Trophoblast cell (in vitro differentiated cells and primary cell): ENCODE results near the gene NSF.
"Not testable (repeated sequence)": the region's sequence is repeated elsewhere in the genome, so short reads cannot be mapped to it uniquely, and the experiment has no call there.

Experiments
- DNase-seq, 2 donors: peaks; one replicate each; pipeline ENCODE4 v3.0.0-alpha.2; 2016
- H2AFZ ChIP-seq: 2 replicates; pipeline ENCODE4 v1.6.1; 2013; ENCODE audit warnings: low read length, moderate library complexity, mild to moderate bottlenecking; ENCODE audit not compliant: insufficient read depth, poor library complexity
- H2AK5ac ChIP-seq: 2 replicates; pipeline ENCODE4 v1.6.1; 2013; ENCODE audit warnings: mild to moderate bottlenecking, low read length
- H2BK120ac ChIP-seq: 2 replicates; pipeline ENCODE4 v1.6.1; 2013; ENCODE audit warnings: low read length, mild to moderate bottlenecking, moderate library complexity; ENCODE audit not compliant: insufficient read depth, poor library complexity
- H2BK12ac ChIP-seq: 2 replicates; pipeline ENCODE4 v1.6.1; 2013; ENCODE audit warnings: mild to moderate bottlenecking, low read length, moderate library complexity
- H2BK5ac ChIP-seq: 2 replicates; pipeline ENCODE4 v1.6.1; 2013; ENCODE audit warnings: low read length, low read depth, moderate library complexity, mild to moderate bottlenecking; ENCODE audit not compliant: poor library complexity
- H3K14ac ChIP-seq: 2 replicates; pipeline ENCODE4 v1.6.1; 2013; ENCODE audit warnings: mild to moderate bottlenecking, low read length
- H3K18ac ChIP-seq: 2 replicates; pipeline ENCODE4 v1.6.1; 2013; ENCODE audit warnings: mild to moderate bottlenecking, low read length
- H3K23ac ChIP-seq: 2 replicates; pipeline ENCODE4 v1.6.1; 2013; ENCODE audit warnings: low read length
- H3K27ac ChIP-seq: 2 replicates; pipeline ENCODE4 v1.5.1; 2013; ENCODE audit warnings: low read depth, mild to moderate bottlenecking, inconsistent platforms, low read length, moderate library complexity
- H3K27me3 ChIP-seq: 2 replicates; pipeline ENCODE4 v1.6.1; 2013; ENCODE audit warnings: inconsistent platforms, mild to moderate bottlenecking, low read length, moderate library complexity; ENCODE audit not compliant: insufficient read depth
- H3K36me3 ChIP-seq, 2 experiments: 1 replicate in 1 of 2; 2 replicates in 1 of 2; pipeline ENCODE4 v1.6.1; 2013; ENCODE audit warnings: low read length in 2 of 2, mild to moderate bottlenecking in 2 of 2, moderate library complexity in 1 of 2; ENCODE audit not compliant: insufficient read depth in 2 of 2, control insufficient read depth in 1 of 2
- H3K4ac ChIP-seq: 2 replicates; pipeline ENCODE4 v1.6.1; 2013; ENCODE audit warnings: low read depth, mild to moderate bottlenecking, low read length, moderate library complexity
- H3K4me1 ChIP-seq, 2 experiments: 1 replicate in 1 of 2; 2 replicates in 1 of 2; pipeline ENCODE4 v1.6.1; 2013; ENCODE audit warnings: low read length in 2 of 2, mild to moderate bottlenecking in 2 of 2, moderate library complexity in 1 of 2; ENCODE audit not compliant: insufficient read depth in 2 of 2, control insufficient read depth in 1 of 2
- H3K4me2 ChIP-seq: 2 replicates; pipeline ENCODE4 v1.6.1; 2013; ENCODE audit warnings: inconsistent platforms, mild to moderate bottlenecking, low read length, moderate library complexity
- H3K4me3 ChIP-seq: 2 replicates; pipeline ENCODE4 v1.5.1; 2013; ENCODE audit warnings: mild to moderate bottlenecking, low read depth, low read length, inconsistent platforms
- H3K79me1 ChIP-seq: one replicate; pipeline ENCODE4 v1.6.1; 2013; ENCODE audit warnings: low read length
- H3K79me2 ChIP-seq: 2 replicates; pipeline ENCODE4 v1.6.1; 2013; ENCODE audit warnings: low read length, mild to moderate bottlenecking; ENCODE audit not compliant: control insufficient read depth, insufficient read depth, poor library complexity
- H3K9ac ChIP-seq: 2 replicates; pipeline ENCODE4 v1.6.1; 2013; ENCODE audit warnings: mild to moderate bottlenecking, low read length
- H3K9me3 ChIP-seq: 2 replicates; pipeline ENCODE4 v1.6.1; 2013; ENCODE audit warnings: low read depth, mild to moderate bottlenecking, control low read depth, inconsistent platforms, low read length; ENCODE audit not compliant: insufficient read depth
- H4K12ac ChIP-seq: 2 replicates; pipeline ENCODE4 v1.6.1; 2013; ENCODE audit warnings: low read depth, mild to moderate bottlenecking, low read length, moderate library complexity
- H4K8ac ChIP-seq: 2 replicates; pipeline ENCODE4 v1.6.1; 2013; ENCODE audit warnings: low read depth, mild to moderate bottlenecking, low read length, moderate library complexity
- H4K91ac ChIP-seq: one replicate; pipeline ENCODE4 v1.6.1; 2013; ENCODE audit warnings: low read depth, mild to moderate bottlenecking, low read length, moderate library complexity
- WGBS: extraction: QIAGEN DNeasy Blood & Tissue Kit; methylation state at CpG from one replicate; pipeline ENCODE4 v1.1.7; 2013; ENCODE audit warnings: missing lambda C conversion rate; ENCODE audit not compliant: insufficient read length, insufficient coverage; ENCODE audit errors: extremely low coverage; 5-methylcytosine and 5-hydroxymethylcytosine counted together

NSF gene

GRCh38 chr17:46665969-46666368 is 75.5 kb downstream of the NSF start:
- not testable (repeated sequence) for H3K79me2 ChIP-seq, H2BK12ac ChIP-seq, H3K79me1 ChIP-seq, H2AFZ ChIP-seq, H3K9me3 ChIP-seq, H3K4me1 ChIP-seq, H3K27ac ChIP-seq, H3K9ac ChIP-seq, H4K91ac ChIP-seq, H3K4ac ChIP-seq, H3K36me3 ChIP-seq, H3K27me3 ChIP-seq, H3K18ac ChIP-seq, H3K23ac ChIP-seq, H2BK5ac ChIP-seq, H3K4me3 ChIP-seq, DNase-seq, H3K4me2 ChIP-seq, H2BK120ac ChIP-seq, H4K8ac ChIP-seq, H2AK5ac ChIP-seq, H3K14ac ChIP-seq, H4K12ac ChIP-seq
- no CpG with 5 or more reads among the region's 5 CpGs for WGBS

- H3K79me2 ChIP-seq, H3K79me1 ChIP-seq, H3K4me2 ChIP-seq, H2AK5ac ChIP-seq, H3K4ac ChIP-seq, H2BK5ac ChIP-seq, H3K18ac ChIP-seq, H4K91ac ChIP-seq, H3K9me3 ChIP-seq, DNase-seq, H3K27ac ChIP-seq, H3K23ac ChIP-seq, H3K4me1 ChIP-seq, H4K8ac ChIP-seq, H2BK120ac ChIP-seq, H2BK12ac ChIP-seq, H2AFZ ChIP-seq, H3K14ac ChIP-seq, H3K27me3 ChIP-seq, H4K12ac ChIP-seq, H3K9ac ChIP-seq, H3K4me3 ChIP-seq, H3K36me3 ChIP-seq: not testable (repeated sequence)
- no CpG with 5 or more reads among the region's 4 CpGs for WGBS
Observed at GRCh38 chr17:46670789-46671188, 80.3 kb downstream of the NSF start.

- H3K4me2 ChIP-seq, H4K12ac ChIP-seq, H3K4me3 ChIP-seq, H3K36me3 ChIP-seq, H2AK5ac ChIP-seq, H3K27ac ChIP-seq, DNase-seq, H3K79me2 ChIP-seq, H2BK120ac ChIP-seq, H3K23ac ChIP-seq, H4K91ac ChIP-seq, H2AFZ ChIP-seq, H3K14ac ChIP-seq, H2BK12ac ChIP-seq, H3K9ac ChIP-seq, H3K27me3 ChIP-seq, H2BK5ac ChIP-seq, H4K8ac ChIP-seq, H3K18ac ChIP-seq, H3K4ac ChIP-seq, H3K4me1 ChIP-seq, H3K79me1 ChIP-seq, H3K9me3 ChIP-seq: not testable (repeated sequence)
- no CpG with 5 or more reads among the region's 2 CpGs for WGBS
Observed at GRCh38 chr17:46672777-46673176, 82.3 kb downstream of the NSF start.

GRCh38 chr17:46677819-46678218 is 87.3 kb downstream of the NSF start:
- H3K9ac ChIP-seq, H2BK12ac ChIP-seq, H3K4me3 ChIP-seq, H3K27ac ChIP-seq, H3K23ac ChIP-seq, DNase-seq, H3K18ac ChIP-seq, H2BK120ac ChIP-seq, H3K36me3 ChIP-seq, H2BK5ac ChIP-seq, H3K79me1 ChIP-seq, H2AFZ ChIP-seq, H3K14ac ChIP-seq, H3K4me1 ChIP-seq, H4K12ac ChIP-seq, H3K79me2 ChIP-seq, H4K91ac ChIP-seq, H3K4ac ChIP-seq, H2AK5ac ChIP-seq, H3K9me3 ChIP-seq, H3K4me2 ChIP-seq, H4K8ac ChIP-seq, H3K27me3 ChIP-seq: not testable (repeated sequence)

- H4K8ac ChIP-seq, H2BK12ac ChIP-seq, H3K79me2 ChIP-seq, H2BK120ac ChIP-seq, H3K4me2 ChIP-seq, H3K79me1 ChIP-seq, H3K9ac ChIP-seq, H2AFZ ChIP-seq, H3K4me1 ChIP-seq, H3K4ac ChIP-seq, H2BK5ac ChIP-seq, H3K4me3 ChIP-seq, H3K36me3 ChIP-seq, H4K91ac ChIP-seq, H3K9me3 ChIP-seq, H2AK5ac ChIP-seq, DNase-seq, H3K14ac ChIP-seq, H4K12ac ChIP-seq, H3K23ac ChIP-seq, H3K27ac ChIP-seq, H3K18ac ChIP-seq, H3K27me3 ChIP-seq: not testable (repeated sequence)
- WGBS = no CpG with 5 or more reads among the region's 2 CpGs
Observed at GRCh38 chr17:46683653-46684052, 93.2 kb downstream of the NSF start.
